Measurements from ENCODE around the gene SLAMF9. TPM values are rescaled to one million over a fixed set of nuclear protein-coding genes. Genes with fewer than 3 reads are reported as not detected.

The SLAMF9 gene
- total and polyA plus RNA-seq, 2 experiments from 2014 or later, result 0.48 TPM; not detected in 1

DNA sequence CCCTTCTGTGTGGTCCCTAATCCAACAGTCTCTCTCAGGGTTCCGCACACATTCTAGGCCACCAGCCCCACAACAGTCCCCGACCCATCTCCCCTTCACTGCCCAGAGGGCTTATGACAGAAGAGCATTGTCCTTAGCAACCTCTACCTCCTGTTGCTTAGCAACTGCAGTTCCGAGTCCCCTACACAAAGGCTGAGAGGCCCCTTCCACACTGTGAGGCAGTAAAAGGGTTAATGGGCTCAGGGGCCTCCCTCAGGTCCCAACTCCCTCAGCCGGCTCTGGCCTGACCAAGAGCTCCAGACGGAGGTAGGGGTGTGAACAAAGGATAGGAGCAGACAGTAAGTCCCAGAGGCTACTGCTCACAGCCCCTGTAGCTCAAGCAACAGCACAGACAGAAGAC lies 12.9 kb downstream of the SLAMF9 start:
- no peak overlapping the region for H3K4me2 ChIP-seq (ENCODE audit: unreplicated experiment)
- no peaks in the 10 kb centered on the region for H3K4me1 ChIP-seq (ENCODE audit: insufficient read depth)
- no peaks in the 10 kb centered on the region for H4K20me1 ChIP-seq (ENCODE audit: insufficient read depth)
- 74 to 81% methylated on average over 5 of the region's 5 CpGs for WGBS, 2 experiments (ENCODE audit: low coverage in 1 of 2, low lambda C conversion rate in 2 of 2, missing lambda C conversion rate in 2 of 2)
- no peaks in the 10 kb centered on the region for H3K36me3 ChIP-seq (ENCODE audit: low read depth)
- H3K9ac ChIP-seq, result no peak overlapping the region
- in situ Hi-C loops (cut with MboI), result no loop called here
- H3K9me3 ChIP-seq (ENCODE audit: low read depth), result no peaks in the 10 kb centered on the region
- H3K27ac ChIP-seq, result no peak overlapping the region
- H3K79me2 ChIP-seq (ENCODE audit: insufficient read depth), result no peaks in the 10 kb centered on the region
- H3F3A ChIP-seq (ENCODE audit: insufficient read depth), result no peaks in the 10 kb centered on the region
- no peak for TF ChIP-seq EZH2 (IDR thresholded peaks at IDR 0.05; ENCODE audit: insufficient read depth, poor library complexity, severe bottlenecking)
- DNase-seq, result no peak
- H2AFZ ChIP-seq, result no peak overlapping the region
- H3K27me3 ChIP-seq (replicated peaks; ENCODE audit: insufficient read depth), result peaks cover 4% of the 10 kb centered on the region; the same call in 1 of the 2 replicates
- no peaks in the 10 kb centered on the region for H3K9me2 ChIP-seq (ENCODE audit: insufficient read depth)
- no peak overlapping the region for H3K4me3 ChIP-seq

GRCh38 chr1:159940006-159940620 lies 13.9 kb downstream of the SLAMF9 start:
- WGBS, 2 experiments (ENCODE audit: low coverage in 1 of 2, low lambda C conversion rate in 2 of 2, missing lambda C conversion rate in 2 of 2), result 85 to 86% methylated on average over 11 of the region's 11 CpGs
- no peaks in the 10 kb centered on the region for H3K9me3 ChIP-seq (ENCODE audit: low read depth)
- no peak overlapping the region for H3K4me2 ChIP-seq (ENCODE audit: unreplicated experiment)
- no peak overlapping the region for H2AFZ ChIP-seq
- TF ChIP-seq EZH2phosphoT487 (IDR thresholded peaks at IDR 0.05; ENCODE audit: insufficient read depth, low read depth) (no peak), EZH2 (IDR thresholded peaks at IDR 0.05; ENCODE audit: insufficient read depth, poor library complexity, severe bottlenecking) (no peak)
- H3F3A ChIP-seq (ENCODE audit: insufficient read depth), result no peaks in the 10 kb centered on the region
- no peaks in the 10 kb centered on the region for H3K4me1 ChIP-seq (ENCODE audit: insufficient read depth)
- no peaks in the 10 kb centered on the region for H3K79me2 ChIP-seq (ENCODE audit: insufficient read depth)
- DNase-seq, result no peak
- no peaks in the 10 kb centered on the region for H3K9me2 ChIP-seq (ENCODE audit: insufficient read depth)
- no peaks in the 10 kb centered on the region for H3K36me3 ChIP-seq (ENCODE audit: low read depth)
- H4K20me1 ChIP-seq (ENCODE audit: insufficient read depth), result no peaks in the 10 kb centered on the region
- no peak overlapping the region for H3K9ac ChIP-seq
- in situ Hi-C loops (cut with MboI), result no loop called here
- H3K27me3 ChIP-seq (replicated peaks; ENCODE audit: insufficient read depth), result peaks cover 4% of the 10 kb centered on the region; the same call in 1 of the 2 replicates
- no peak overlapping the region for H3K27ac ChIP-seq
- H3K4me3 ChIP-seq, result no peak overlapping the region

GRCh38 chr1:159939678-159940002 lies 14.4 kb downstream of the SLAMF9 start:
- DNase-seq, result no peak
- in situ Hi-C loops (cut with MboI), result loop anchor here (5.0 kb wide), 1 partner anchor 68 kb away; no protein-coding TSS in a partner anchor
- H3K9me2 ChIP-seq (ENCODE audit: insufficient read depth), result no peaks in the 10 kb centered on the region
- 80 to 90% methylated on average over 3 of the region's 3 CpGs for WGBS, 2 experiments (ENCODE audit: low coverage in 1 of 2, low lambda C conversion rate in 2 of 2, missing lambda C conversion rate in 2 of 2)
- no peak overlapping the region for H3K4me3 ChIP-seq
- H3K27me3 ChIP-seq (replicated peaks; ENCODE audit: insufficient read depth), result 0 out of 2 replicates have a peak, but pooled peaks cover 3% of the 10 kb centered on the region
- H3K9me3 ChIP-seq (ENCODE audit: low read depth), result no peaks in the 10 kb centered on the region
- no peak overlapping the region for H3K9ac ChIP-seq
- H4K20me1 ChIP-seq (ENCODE audit: insufficient read depth), result no peaks in the 10 kb centered on the region
- no peaks in the 10 kb centered on the region for H3K36me3 ChIP-seq (ENCODE audit: low read depth)
- no peaks in the 10 kb centered on the region for H3K79me2 ChIP-seq (ENCODE audit: insufficient read depth)
- H3F3A ChIP-seq (ENCODE audit: insufficient read depth), result no peaks in the 10 kb centered on the region
- H3K27ac ChIP-seq, result no peak overlapping the region
- no peak for TF ChIP-seq EZH2phosphoT487 (IDR thresholded peaks at IDR 0.05; ENCODE audit: insufficient read depth, low read depth)
- TF ChIP-seq EZH2 (IDR thresholded peaks at IDR 0.05; ENCODE audit: insufficient read depth, poor library complexity, severe bottlenecking), result no peak
- H2AFZ ChIP-seq, result no peak overlapping the region
- no peak overlapping the region for H3K4me2 ChIP-seq (ENCODE audit: unreplicated experiment)
- no peaks in the 10 kb centered on the region for H3K4me1 ChIP-seq (ENCODE audit: insufficient read depth)

GRCh38 chr1:159938905-159939677 lies 14.9 kb downstream of the SLAMF9 start:
- no peaks in the 10 kb centered on the region for H3K9me3 ChIP-seq (ENCODE audit: low read depth)
- TF ChIP-seq EZH2phosphoT487 (IDR thresholded peaks at IDR 0.05; ENCODE audit: insufficient read depth, low read depth) (no peak), EZH2 (IDR thresholded peaks at IDR 0.05; ENCODE audit: insufficient read depth, poor library complexity, severe bottlenecking) (no peak)
- no peak overlapping the region for H3K9ac ChIP-seq
- H3K27ac ChIP-seq, result no peak overlapping the region
- no peak for DNase-seq
- no peak overlapping the region for H2AFZ ChIP-seq
- H3K27me3 ChIP-seq (replicated peaks; ENCODE audit: insufficient read depth), result no peaks in the 10 kb centered on the region
- H3K4me3 ChIP-seq, result no peak overlapping the region
- H3K79me2 ChIP-seq (ENCODE audit: insufficient read depth), result no peaks in the 10 kb centered on the region
- 73 to 75% methylated on average over 6 of the region's 6 CpGs for WGBS, 2 experiments (ENCODE audit: low coverage in 1 of 2, low lambda C conversion rate in 2 of 2, missing lambda C conversion rate in 2 of 2)
- H4K20me1 ChIP-seq (ENCODE audit: insufficient read depth), result no peaks in the 10 kb centered on the region
- H3K9me2 ChIP-seq (ENCODE audit: insufficient read depth), result no peaks in the 10 kb centered on the region
- no peaks in the 10 kb centered on the region for H3K4me1 ChIP-seq (ENCODE audit: insufficient read depth)
- in situ Hi-C loops (cut with MboI), result loop anchor here (5.0 kb wide), 1 partner anchor 68 kb away; no protein-coding TSS in a partner anchor
- H3K36me3 ChIP-seq (ENCODE audit: low read depth), result no peaks in the 10 kb centered on the region
- H3F3A ChIP-seq (ENCODE audit: insufficient read depth), result no peaks in the 10 kb centered on the region
- H3K4me2 ChIP-seq (ENCODE audit: unreplicated experiment), result no peak overlapping the region
